ENCODE data around the gene TMEM108.

Gene TMEM108

GRCh38 chr3:133394561-133395311 is 356.5 kb downstream of the TMEM108 start:
- DNase-seq: no peak

- no peak for DNase-seq
Observed at GRCh38 chr3:133396906-133397305, 358.7 kb downstream of the TMEM108 start.

GRCh38 chr3:133400006-133400515 is 361.9 kb downstream of the TMEM108 start, which contains the start of gene BFSP2:
TSS of gene BFSP2 (plus strand) at chr3:133400056. CDS start at chr3:133400084, 28 bp downstream.
- DNase-seq: no peak

GRCh38 chr3:133401374-133402135 is 363.4 kb downstream of the TMEM108 start:
- DNase-seq: peak; percentile 17

- no peak for DNase-seq
Observed at GRCh38 chr3:133404920-133405319, 366.7 kb downstream of the TMEM108 start.

- peak; percentile 73 for DNase-seq
Observed at GRCh38 chr3:133408366-133408765, 370.2 kb downstream of the TMEM108 start.

- peak; percentile 75 for DNase-seq
Observed at GRCh38 chr3:133408961-133409360, 370.8 kb downstream of the TMEM108 start.

- DNase-seq: no peak
Observed at GRCh38 chr3:133410191-133410892, 372.2 kb downstream of the TMEM108 start.

- DNase-seq: peak; percentile 75
Observed at GRCh38 chr3:133412183-133413132, 374.3 kb downstream of the TMEM108 start.

- peak; percentile 27 for DNase-seq
Observed at GRCh38 chr3:133413161-133414020, 375.2 kb downstream of the TMEM108 start.

- no peak for DNase-seq
Observed at GRCh38 chr3:133414021-133414392, 375.8 kb downstream of the TMEM108 start.

- DNase-seq: no peak
Observed at GRCh38 chr3:133418361-133418760, 380.2 kb downstream of the TMEM108 start.

- no peak for DNase-seq
Observed at GRCh38 chr3:133419151-133419909, 381.1 kb downstream of the TMEM108 start.

GRCh38 chr3:133424937-133425869 is 387.0 kb downstream of the TMEM108 start:
- DNase-seq: no peak

GRCh38 chr3:133425898-133426297 is 387.7 kb downstream of the TMEM108 start:
- no peak for DNase-seq

- peak; percentile 50 for DNase-seq
Observed at GRCh38 chr3:133426721-133427120, 388.5 kb downstream of the TMEM108 start.

- DNase-seq: no peak
Observed at GRCh38 chr3:133428552-133428951, 390.4 kb downstream of the TMEM108 start.

GRCh38 chr3:133429063-133429462 is 390.9 kb downstream of the TMEM108 start:
- no peak for DNase-seq

- DNase-seq: no peak
Observed at GRCh38 chr3:133439563-133439962, 401.4 kb downstream of the TMEM108 start.
